Erythroblast (primary cell): ENCODE results near the gene ZNF343.

Experiments used
- GATA1 ChIP-seq: IDR thresholded peaks from 2 replicates; pipeline ENCODE4 v1.6.1; 2011; ENCODE audit warnings: low read depth, mild to moderate bottlenecking, control low read depth, low read length, moderate library complexity
- POLR2A ChIP-seq: IDR thresholded peaks from 2 replicates; pipeline ENCODE4 v1.6.1; 2011; ENCODE audit warnings: mild to moderate bottlenecking, low read length

GRCh38 chr20:2449386-2449785 is 59.3 kb downstream of the ZNF343 start:
- TF ChIP-seq POLR2A (no peak), GATA1 (no peak)
